Cardiac fibroblast (primary cell): Measurements from ENCODE around the gene PSMD1.

Experiments
- DNase-seq, 2 donors: peaks; one replicate each; pipeline versions ENCODE4 v3.0.0 to v3.0.0-alpha.2; 2010; ENCODE audit warnings: low read depth in 2 of 2
- H3K4me3 ChIP-seq, 2 donors: replicated peaks in 1 of 2; 1 replicate in 1 of 2; 2 replicates in 1 of 2; pipeline ENCODE4 v1.5.1; 2011; ENCODE audit warnings: low read depth in 2 of 2, low read length in 2 of 2, mild to moderate bottlenecking in 2 of 2, moderate library complexity in 1 of 2
- TF ChIP-seq, protein P1 (sequence below): IDR thresholded peaks from one replicate; pipeline ENCODE4 v1.5.1; 2011; ENCODE audit warnings: low read depth, mild to moderate bottlenecking, low read length, inconsistent platforms

Gene PSMD1

GRCh38 chr2:231036131-231036530, 20.5 kb upstream of the PSMD1 start:
- TF ChIP-seq, protein P1, sequence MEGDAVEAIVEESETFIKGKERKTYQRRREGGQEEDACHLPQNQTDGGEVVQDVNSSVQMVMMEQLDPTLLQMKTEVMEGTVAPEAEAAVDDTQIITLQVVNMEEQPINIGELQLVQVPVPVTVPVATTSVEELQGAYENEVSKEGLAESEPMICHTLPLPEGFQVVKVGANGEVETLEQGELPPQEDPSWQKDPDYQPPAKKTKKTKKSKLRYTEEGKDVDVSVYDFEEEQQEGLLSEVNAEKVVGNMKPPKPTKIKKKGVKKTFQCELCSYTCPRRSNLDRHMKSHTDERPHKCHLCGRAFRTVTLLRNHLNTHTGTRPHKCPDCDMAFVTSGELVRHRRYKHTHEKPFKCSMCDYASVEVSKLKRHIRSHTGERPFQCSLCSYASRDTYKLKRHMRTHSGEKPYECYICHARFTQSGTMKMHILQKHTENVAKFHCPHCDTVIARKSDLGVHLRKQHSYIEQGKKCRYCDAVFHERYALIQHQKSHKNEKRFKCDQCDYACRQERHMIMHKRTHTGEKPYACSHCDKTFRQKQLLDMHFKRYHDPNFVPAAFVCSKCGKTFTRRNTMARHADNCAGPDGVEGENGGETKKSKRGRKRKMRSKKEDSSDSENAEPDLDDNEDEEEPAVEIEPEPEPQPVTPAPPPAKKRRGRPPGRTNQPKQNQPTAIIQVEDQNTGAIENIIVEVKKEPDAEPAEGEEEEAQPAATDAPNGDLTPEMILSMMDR = no peak
- no peak for DNase-seq
- H3K4me3 ChIP-seq = no peak overlapping the region

- DNase-seq = no peak
- TF ChIP-seq, protein P1 = no peak
Observed at GRCh38 chr2:231036578-231037106, 20.0 kb upstream of the PSMD1 start.

DNA sequence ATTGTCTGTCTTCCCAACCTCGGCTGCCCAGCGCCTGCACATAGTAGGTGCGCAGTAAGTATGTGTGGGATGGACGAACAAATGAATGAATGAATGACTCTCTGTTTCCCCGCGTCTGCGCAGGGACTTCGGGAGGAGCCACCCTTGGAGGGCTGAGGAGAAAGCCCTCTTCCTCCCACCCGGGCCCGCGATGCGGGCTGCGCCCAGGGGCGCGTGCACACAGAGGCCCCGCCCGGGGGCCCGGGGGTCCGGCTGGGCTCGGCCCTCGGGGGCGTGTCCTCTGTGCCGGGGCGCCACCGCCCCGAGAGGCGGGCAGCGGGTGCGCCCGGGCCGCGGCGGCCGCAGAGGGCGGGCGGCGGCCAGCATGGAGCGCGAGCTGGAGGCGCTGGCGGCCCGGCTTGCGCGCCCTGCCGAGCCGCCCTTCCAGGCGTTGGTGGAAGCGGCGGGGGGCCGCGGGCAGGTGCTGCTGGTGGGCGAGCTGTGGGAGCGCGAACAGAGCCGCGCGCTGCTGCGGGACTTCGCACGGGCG, 19.4 kb upstream of the PSMD1 start, which contains the start of gene C2orf72:
C2orf72 (plus strand) TSS at position 322 of the 529 bp plus-strand sequence; CDS start at position 365, 43 bp downstream.
- no peak for DNase-seq
- TF ChIP-seq, protein P1 = no peak
- peak within 1 kb of the TSS in 1 of 2 donors; percentile 33 for H3K4me3 ChIP-seq

More at GRCh38 chr2:231036578-231037106, 20.0 kb upstream of the PSMD1 start:
- no peak overlapping the region for H3K4me3 ChIP-seq

DNA sequence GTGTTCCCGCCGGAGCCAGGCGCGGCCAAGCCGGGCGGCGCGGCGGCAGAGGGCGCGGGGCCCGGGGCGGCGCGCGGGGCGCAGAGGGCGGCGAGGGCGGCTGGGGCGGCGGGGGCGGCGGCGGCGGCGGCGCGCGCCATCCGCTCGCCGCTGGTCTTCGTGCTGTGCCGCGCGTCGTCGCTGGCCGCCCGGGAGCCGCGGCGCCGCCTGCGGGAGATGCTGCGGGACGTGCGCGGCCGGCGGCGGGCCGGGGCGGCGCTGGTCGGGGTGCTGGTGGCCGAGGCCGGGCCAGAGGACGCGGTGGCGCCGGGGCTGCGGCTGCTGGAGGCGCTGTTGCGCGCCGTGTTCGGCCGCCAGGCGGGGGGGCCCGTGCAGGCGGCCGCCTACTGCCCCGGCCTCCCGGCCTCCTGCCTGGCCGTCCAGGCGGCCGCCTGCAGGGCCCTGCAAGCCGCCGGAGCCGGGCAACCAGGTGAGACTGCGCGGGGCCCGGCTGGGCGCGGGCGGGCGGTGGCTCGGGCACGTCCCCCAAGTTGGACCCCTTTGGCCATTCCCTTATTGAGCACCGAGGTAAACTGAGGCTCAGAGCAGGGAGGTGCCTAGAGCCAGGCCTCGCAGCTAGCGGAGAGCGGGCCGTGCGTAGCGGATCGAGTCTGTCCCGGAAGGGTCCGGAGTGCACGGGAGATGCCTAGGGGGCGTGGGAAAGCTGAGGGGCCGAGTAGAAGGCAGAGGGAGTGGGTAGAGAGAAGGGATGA, 18.8 kb upstream of the PSMD1 start:
- TF ChIP-seq, protein P1 = no peak
- peak overlapping the region in 1 of 2 donors; percentile 33 for H3K4me3 ChIP-seq
- DNase-seq = no peak

DNA sequence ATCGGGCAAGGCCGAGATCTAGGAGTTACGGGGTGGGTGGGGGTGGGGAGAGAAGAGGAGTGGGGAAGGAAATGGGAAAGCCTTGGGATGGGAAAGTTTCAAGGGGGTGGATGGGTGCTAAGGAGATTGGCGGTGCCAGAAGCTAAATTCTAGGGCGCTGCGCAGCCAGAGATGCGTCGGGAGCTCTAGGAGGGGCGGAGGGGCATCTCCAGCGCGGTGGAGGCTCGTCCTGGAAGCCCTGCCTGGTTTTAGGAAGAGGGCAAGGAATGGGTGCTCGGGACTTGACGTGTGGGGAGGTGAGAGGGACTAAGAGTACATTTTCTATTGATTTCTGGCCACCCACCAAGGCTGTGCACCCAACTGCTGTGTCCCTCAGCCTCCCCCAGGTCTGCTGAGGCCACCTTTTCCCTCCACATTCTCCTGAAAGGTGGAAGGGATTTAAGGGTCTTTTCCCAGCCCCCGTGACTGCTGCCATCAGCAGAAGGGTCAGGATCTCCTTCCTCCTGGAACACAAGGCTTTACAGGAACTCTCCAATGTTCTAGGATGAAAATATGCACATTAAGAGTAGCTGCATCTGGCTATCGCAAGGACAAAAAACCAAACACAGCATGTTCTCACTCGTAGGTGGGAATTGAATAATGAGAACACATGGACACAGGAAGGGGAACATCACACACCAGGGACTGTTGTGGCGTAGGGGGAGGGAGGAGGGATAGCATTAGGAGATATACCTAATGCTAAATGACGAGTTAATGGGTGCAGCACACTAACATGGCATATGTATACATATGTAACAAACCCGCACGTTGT, 18.0 kb upstream of the PSMD1 start:
- no peak for DNase-seq
- no peak overlapping the region for H3K4me3 ChIP-seq
- TF ChIP-seq, protein P1 = no peak

DNA sequence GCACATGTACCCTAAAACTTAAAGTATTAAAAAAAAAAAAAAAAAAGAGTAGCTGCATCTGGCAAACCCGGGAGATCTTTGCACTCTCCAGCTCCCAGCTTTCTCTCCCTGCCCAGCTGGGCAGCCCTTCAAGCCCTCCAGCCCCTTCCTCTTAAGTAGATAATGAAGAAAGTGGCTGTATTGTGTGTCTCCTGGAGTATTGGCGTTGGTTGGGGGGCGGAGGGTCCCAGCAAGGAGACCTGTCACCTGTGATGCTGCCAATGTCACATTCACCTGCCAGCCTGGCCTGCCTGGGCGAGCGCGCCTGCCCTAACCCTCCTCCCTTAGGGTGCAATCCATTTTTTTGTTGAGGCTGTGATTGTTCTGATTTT, 17.4 kb upstream of the PSMD1 start:
- TF ChIP-seq, protein P1 = no peak

More for the DNA sequence above, 17.4 kb upstream of the PSMD1 start:
- DNase-seq = no peak
- no peak overlapping the region for H3K4me3 ChIP-seq
